HK-2 (cell line): ENCODE results near the gene RAB7A.
"Not testable (repeated sequence)": the region's sequence is repeated elsewhere in the genome, so short reads cannot be mapped to it uniquely, and the experiment has no call there.

Experiments
- DNase-seq: peaks from one replicate; pipeline ENCODE4 v3.0.0-alpha.2; 2018; ENCODE audit not compliant: unreplicated experiment

RAB7A gene

DNA sequence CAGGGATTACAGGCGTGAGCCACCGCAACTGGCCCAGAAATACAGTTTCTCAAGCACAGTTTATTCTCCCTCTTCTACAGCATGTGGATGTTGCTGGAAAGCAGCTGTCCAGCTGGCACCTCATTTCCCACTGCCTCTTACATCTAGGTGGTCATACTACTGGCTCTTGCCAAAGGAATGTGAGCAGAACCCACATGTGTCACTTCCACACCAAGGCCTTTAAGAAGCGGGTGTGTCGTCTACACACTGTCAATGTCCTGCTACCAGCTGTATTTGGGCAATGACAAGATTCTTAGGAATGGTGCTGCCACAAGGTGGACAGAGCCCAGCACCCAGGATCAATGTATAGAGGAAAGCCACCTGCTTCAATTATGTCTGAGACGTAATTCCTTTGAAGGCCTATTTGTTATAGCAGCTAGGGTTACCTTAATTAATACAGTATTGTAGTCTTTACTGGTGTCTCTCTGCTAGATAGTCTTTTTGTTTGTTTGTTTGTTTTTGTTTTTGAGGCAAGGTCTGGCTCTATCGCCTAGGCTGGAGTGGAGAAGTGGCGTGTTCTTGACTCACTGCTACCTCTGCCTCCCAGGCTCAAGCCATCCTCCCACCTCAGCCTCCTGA lies 15.1 kb upstream of the RAB7A start:
- DNase-seq, result no peak

DNA sequence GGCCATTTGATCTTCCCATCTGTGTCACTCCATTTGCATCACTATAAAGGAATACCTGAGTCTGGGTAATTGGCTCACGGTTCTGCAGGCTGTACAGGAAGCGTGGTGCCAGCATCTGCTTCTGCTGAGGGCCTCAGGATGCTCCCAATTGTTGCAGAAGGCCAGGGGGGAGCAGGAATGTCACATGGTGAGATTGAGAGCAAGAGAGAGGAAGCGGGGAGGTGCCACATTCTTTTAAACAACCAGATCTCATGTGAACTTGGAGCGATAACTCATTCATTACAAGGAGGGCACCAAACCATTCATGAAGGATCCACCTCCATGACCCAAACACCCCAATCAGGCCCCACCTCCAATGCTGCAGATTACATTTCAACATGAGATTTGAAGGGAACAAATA lies 13.1 kb upstream of the RAB7A start:
- no peak for DNase-seq

DNA sequence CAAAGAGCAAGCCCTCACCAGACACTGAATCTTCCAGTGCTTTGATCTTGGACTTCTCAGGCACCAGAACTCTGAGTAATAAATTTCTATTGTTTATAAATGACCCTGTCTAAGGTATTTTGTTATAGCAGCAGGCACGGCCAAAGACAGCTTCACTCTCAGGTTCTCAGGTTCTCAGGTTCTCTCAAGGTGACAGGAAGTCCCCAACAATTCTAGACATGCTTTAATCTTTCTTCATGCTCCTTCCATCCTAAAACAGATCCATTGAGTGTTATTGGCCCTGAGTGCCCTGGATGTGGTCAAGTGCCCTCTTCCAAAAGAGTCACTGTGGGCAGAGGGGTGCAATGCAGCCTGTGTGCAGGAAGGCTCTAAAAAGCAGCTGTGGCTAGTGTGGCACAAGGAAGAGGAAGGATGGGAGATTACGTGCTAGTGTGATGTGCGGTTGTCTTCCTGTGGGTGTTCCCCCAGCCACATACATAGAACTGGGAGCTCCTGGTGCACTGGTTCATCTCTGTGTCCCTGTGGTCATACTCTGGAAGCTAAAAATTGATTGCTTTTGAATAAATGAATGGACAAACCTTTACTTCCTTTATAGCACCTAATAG lies 11.0 kb upstream of the RAB7A start:
- DNase-seq, result no peak

DNA sequence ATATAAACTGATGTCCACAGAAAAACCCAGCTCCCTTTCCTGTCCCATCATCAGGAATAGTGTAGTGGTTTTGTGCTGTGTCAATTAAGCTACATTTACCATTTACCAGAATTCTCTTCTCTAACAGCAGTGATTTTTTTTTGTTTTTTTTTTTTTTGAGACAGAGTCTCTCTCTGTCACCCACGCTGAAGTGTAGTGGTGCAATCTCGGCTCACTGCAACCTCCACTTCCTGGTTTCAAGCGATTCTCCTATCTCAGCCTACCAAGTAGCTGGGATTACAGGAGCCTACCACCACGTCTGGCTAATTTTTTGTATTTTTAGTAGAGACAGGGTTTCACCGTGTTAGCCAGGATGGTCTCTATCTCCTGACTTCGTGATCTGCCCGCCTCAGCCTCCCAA lies 7.1 kb upstream of the RAB7A start:
- DNase-seq, result not testable (repeated sequence)

DNA sequence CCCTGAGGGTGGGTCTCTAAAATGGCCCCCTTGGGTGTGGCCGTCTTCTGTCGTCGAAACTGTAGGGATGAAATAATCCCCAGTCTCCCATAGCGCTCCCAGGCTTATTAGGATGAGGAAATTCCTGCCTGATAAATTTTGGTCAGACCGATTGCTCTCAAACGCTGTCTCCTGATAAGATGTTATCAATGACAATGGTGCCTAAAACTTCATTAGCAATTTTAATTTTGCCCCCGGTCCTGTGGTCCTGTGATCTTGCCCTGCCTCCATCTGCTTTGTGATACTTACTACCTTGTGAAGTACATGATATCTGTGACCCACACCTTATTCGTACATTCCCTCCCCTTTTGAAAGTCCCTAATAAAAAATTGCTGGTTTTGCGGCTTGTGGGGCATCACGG lies 5.1 kb upstream of the RAB7A start:
- no peak for DNase-seq

DNA sequence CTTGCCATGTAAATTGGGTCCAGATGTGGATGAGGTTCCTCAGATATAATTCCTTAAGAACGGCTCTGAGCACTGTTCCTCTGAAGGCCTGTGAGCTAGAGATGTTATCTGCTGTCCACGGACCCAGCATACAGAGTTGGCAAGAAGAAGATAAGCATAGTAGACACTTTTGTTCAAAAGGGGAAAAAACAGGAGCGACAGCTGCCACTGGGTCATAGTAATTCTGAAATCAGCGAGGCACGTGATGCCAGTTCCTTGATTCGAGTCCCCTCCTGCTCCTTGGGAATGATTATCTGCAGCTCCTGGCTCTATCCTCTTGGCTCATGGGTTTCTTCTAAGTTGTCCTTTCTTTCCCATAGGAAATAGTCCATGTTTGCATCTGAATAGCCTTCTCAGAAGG lies 2.5 kb upstream of the RAB7A start:
- no peak for DNase-seq

DNA sequence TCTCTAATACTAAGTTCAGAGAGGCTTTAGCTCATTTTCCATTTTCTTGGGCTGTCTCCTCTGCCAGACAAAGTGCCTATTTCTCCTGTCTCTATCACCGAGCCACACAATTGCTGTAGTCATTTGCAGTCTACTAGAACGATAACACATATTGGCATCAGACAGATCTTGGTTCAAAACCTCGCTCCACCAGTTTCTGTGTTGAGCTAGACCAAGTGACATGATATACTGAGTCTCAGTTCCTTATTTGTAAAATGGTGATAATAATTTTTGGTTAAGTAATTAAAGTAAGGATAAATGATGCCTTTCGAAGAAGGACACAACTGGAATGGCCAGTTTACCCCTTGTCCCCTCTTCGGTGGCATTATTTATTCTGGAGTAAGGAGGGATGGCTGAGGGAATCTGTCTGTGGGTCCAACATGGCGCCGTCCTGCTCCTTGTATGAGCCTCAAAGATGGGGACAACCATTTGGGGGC lies 398 bp upstream of the RAB7A start:
- no peak for DNase-seq

DNA sequence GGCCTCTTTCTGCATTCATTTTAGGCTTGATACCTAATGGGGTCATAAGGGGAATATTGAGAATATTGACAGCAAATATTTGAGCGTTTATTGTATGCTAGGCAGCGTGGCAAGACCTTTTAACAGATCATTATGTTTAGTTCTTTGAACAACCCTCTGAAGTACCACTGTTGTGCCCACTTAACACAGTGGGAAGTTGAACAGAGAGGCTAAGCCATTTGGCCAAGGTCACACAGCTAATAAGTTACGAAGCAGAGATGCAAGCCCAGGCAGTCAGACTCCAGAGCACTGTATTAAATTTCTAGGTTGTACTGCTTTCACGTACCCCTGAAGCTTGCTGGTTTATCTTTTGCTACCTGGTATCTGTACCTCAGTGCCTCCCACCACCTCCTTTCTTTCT lies 1.1 kb downstream of the RAB7A start:
- DNase-seq, result no peak

DNA sequence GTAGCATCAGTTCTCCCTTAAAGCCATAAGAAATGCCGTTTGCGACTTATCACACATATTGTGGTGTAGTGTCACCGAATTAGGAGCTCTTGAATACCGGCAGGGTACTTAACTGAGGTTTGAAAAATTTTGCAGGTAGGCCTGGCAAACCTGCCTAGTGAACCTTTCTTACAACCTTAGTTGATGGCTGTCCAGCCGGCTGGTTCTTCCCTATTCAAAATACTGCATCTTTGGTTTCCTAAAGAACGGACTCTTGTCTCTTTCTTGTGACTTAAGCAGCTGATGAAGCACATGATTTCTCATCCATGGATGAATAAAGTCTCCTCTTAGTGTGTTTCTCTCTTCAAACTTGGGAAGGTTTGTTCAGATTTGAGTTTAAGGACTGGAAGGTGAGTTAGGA lies 1.5 kb downstream of the RAB7A start:
- DNase-seq, result no peak

DNA sequence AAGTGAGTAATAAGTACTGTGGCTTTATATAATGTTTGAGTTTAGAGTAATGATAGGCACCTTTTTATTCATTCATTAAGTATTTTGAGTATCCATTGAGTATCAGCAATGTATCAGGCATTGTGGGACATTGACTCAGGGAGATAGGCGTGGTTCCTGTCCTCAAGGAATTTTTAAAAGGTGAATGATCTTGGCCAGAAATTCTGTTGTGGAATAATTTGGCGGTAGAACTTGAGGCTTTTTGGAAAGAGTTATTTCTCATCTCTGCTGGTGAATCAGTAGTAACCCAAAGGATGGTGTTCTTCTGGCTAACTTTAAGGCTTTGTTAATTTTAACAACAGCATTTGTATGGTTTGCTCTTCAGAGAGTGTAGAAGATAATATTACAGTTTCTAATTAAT lies 2.0 kb downstream of the RAB7A start:
- no peak for DNase-seq

DNA sequence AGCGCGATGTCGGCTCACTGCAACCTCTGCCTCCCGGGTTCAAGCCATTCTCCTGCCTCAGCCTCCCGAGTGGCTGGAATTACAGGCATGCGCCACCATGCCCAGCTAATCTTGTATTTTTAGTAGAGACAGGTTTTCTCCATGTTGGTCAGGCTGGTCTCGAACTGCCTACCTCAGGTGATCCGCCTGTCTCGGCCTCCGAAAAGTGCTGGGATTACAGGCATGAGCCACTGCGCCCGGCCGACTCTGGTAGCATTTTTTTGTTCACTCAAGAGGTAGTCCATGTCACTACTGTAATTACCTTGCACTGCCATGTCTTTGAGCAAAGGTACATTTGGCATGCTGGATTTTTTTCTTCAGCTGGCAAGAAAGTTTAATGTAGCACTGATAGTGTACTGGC lies 2.5 kb downstream of the RAB7A start:
- DNase-seq, result not testable (repeated sequence)

DNA sequence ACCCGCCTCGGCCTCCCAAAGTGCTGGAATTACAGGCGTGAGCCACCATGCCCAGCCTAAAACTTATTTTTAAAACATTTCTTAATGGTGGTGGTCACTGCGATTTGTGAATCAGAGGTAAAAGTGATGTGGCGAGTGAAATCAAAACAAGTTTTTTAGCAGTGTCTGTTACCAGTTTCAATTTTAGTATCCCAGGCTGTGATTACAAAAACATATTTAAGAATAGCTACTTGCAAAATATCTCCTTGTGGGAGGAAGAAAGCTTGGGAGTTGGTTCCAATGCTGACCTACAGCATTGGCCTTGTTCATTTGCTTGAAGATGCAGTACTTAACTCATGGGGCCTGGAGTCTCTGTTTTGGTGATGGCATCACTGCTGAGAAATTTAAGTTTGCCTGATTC lies 4.5 kb downstream of the RAB7A start:
- DNase-seq, result no peak

DNA sequence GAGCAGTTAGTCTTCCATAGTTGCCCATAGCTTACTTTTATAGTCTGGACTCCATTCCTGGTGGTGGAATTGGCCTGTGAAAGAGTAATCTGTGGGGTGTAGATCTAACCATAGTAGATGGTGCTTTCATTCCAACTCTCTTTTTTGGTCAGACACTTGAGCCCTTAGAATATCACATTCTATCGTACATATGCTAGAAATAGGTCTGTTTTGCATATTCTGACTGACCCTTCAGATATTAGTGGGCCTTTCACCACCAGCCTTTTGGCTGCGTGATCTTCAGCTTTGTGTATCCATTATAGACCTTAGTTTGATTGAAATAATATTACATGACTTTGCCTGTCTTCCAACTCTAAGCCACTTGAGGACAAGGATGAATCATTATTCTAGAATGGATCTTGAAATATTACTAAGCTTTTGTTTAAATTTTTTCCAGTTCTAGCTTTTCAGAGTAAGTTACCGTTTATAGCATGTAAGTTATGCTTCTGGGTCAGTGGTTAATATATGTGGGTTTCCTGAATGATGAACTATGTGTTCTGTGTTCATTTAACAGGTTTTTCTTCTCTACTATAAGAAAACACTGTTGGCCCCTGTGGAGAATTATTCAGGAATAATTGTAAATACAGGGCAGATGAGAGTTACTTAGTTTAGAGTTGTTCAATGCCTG lies 8.7 kb downstream of the RAB7A start:
- DNase-seq, result no peak

DNA sequence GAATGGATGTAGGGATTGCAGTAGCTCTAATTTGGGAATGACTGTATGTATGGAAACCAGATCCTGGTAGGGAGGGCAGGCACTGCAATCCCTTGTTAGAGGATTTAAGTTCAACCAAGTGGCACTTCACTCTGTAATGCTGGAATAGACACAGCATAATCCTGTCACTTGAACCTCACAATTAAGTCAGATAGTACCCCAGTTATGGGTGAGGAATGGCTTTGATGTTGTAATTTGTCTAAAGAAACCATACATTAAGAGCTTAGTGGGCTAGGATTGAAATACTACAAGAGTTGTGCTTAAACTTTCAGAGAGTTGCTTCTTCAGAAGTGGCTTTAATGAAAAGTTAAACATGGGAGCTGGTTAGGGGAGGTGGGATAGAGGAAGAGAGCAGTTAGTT lies 9.3 kb downstream of the RAB7A start:
- DNase-seq, result no peak

DNA sequence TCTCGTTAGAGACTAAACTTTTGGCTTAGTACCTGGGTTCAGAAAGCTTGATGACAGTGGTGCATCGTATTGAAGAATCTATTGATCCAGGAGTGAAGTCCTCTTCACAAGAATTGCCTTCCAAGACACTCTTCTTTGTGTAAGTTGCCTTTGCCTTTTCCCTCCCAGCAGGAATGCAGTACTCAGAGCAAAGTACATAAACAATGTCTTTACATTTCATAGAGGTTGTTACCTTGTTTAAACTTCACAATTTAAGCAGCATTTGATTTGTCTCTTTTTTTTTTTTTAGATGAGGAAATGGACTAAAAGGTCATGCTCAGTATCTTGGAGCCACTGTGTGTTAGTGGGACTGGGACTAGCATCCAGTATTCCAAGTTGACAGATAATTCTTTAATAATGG lies 9.9 kb downstream of the RAB7A start:
- no peak for DNase-seq

DNA sequence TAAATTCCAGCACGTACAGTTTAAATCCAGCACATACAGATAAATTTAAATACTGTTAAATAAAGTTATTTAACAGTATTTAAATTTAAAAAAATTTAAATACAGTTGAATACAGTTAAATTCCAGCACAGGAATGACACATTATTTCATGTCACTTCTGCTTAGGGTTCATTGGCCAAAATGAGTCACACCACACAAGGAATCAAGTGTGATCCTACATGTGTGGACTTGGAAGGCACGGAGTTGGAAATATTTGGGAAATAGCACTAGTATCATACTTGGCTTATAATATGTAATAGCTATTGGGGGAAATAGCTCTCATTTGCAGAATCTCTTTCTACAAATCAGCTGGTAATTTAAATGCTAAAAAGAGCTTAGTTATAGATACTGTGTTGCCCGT lies 10.6 kb downstream of the RAB7A start:
- no peak for DNase-seq

DNA sequence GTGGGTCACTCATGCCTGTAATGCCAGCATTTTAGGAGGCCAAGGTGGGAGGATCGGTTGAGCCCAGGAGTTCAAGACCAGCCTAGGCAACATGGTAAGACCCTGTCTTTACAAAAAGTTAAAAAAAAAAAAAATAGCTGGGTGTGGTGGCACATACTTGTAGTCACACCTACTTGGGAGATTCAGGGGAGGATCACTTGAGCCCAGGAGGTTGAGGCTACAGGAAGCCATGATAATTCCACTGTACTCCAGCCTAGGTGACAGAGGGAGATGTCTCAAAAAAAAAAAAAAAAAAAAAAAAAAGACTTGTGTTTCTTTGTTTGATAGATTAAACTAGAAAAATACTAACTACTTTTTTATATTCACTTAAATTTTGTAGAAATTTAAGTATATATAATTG lies 14.6 kb downstream of the RAB7A start:
- DNase-seq, result no peak

DNA sequence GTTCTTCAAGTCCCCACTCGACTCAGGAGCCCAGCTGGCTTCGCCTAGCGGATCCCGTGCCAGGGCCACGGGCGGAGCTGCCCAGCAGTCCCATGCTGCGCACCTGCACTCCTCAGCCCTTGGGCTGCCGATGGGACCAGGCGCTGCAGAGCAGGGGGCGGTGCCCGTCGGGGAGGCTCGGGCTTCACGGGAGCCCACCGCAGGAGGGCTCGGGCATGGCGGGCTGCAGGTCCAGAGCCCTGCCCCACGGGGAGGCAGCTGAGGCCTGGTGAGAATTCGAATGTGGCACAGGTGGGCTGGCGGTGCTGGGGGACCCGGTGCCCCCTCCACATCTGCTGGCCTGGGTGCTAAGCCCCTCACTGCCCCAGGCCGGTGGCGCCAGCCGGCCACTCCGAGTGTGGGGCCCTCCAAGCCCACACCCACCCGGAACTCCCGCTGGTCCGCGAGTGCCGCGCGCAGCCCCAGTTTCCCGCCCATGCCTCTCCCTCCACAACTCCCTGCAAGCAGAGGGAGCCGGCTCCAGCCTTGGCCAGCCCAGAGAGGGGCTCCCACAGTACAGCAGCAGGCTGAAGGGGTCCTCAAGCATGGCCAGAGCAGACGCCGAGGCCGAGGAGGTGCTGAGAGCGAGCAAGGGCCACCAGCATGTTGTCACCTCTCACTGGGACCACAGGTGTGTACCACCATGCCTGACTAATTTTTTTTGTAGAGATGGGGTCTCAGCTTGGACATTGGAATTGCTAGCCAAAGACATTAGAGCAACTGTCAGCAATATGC lies 17.0 kb downstream of the RAB7A start:
- no peak for DNase-seq

DNA sequence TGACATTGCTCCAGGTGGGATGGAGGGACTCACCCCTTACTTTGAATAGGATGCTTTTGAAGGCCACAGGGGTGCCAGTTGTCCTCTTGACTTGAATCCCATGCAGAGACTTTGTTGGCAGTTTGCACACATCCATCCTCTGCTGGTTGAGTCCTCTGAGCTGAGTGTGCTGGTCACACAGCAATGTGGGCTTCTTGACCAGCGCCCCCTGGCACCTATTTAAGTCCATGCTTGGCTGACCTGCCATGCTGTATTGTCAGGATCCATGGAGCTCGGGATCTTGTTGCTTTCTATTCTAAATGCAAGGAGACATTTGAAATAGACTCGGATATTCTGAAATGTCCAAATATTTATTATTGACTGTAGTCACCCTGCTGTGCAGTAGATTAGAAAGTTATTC lies 19.8 kb downstream of the RAB7A start:
- no peak for DNase-seq

DNA sequence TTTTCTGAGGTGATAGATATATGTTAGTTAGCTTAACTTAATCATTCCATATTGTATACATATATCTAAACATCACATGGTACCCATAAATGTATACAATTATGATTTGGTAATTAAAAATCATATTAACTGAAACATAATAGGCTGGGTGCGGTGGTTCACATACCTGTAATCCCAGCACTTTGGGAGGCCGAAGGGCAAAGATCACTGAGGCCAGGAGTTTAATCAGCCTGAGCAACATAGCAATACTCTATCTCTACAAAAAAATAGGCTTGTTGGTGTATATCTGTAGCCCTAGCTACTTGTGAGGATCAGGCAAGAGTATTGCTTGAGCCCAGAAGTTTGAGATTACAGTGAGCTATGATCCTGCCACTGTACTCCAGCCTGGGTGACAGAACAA lies 20.9 kb downstream of the RAB7A start:
- no peak for DNase-seq

DNA sequence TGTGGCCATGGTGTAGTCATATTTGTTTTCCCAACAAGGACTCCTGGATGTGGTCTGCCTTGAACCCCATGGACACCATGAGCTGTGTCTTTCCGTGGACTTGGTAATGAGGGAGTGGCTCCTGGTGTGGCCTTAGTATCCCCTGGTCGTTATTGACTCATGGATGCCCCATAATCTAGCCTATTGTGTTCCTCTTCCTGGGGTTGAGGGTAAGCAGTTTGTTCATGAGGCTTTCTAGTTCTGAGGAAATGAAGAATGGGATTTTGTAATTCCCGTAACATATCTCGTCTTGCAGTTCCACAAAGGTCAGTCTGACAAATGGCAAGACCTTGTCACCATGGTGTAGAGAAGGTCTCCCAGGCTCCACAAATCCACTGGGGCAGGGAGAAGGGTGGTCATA lies 22.6 kb downstream of the RAB7A start:
- DNase-seq, result no peak

DNA sequence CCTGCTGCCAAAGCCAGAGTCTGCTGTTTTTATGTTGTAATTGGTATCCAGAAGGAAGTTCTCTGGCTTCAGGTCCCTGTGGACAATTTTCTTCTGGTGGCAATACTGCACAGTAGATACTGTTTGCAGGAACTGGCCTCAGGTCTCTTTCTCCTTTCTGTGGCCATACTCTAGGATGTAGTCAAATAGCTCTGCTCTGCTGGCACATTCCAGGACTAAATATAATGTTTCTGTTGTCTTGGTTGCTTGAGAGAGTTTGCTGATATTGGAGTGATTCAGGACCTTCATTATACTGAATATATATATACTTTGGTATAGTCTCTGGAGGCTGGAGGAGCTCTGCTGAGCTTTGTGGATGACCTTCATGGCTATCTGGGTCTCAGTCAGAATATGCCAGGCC lies 23.1 kb downstream of the RAB7A start:
- DNase-seq, result no peak

DNA sequence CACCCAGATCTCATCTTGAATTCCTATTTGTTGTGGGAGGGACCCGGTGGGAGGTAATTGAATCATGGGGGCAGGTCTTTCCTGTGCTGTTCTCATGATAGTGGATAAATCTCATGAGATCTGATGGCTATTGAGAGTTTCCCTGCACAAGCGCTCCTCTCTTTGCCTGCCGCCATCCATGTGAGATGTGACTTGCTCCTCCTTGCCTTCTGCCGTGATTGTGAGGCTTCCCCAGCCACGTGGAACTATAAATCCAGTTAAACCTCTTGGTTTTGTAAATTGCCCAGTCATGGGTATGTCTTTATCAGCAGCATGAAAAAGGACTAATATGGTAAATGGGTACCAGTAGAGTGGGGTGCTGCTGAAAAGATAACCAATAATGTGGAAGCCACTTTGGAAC lies 23.6 kb downstream of the RAB7A start:
- not testable (repeated sequence) for DNase-seq
